Measurements from ENCODE around the gene BPIFA1. TPM values are rescaled to one million over a fixed set of nuclear protein-coding genes. Genes with fewer than 3 reads are reported as not detected.

BPIFA1 gene
- polyA plus RNA-seq (2012; rRNA removed) = not detected in 2 replicates
- polyA plus RNA-seq (2012; cell fraction: cytosol; rRNA removed) = not detected in 2 replicates
- polyA plus RNA-seq (2012; cell fraction: nucleus; rRNA removed) = not detected in 2 replicates

- no peaks in the 10 kb centered on the region for H3K9me2 ChIP-seq
- no peak within 1 kb of the TSS for H3K4me2 ChIP-seq
- CTCF ChIA-PET = interaction anchor here (0.6 to 1.1 kb wide), 2 partner anchors 27 to 1044 kb away, joined by 3 read pairs; no protein-coding TSS in a partner anchor
- H2AFZ ChIP-seq (ENCODE audit: low read depth) = no peak within 1 kb of the TSS
- H3K79me2 ChIP-seq (ENCODE audit: insufficient read depth) = no peaks in the 10 kb centered on the region
- TF ChIP-seq SMC3 (IDR thresholded peaks at IDR 0.05; ENCODE audit: low read depth, low read length) (no peak), TCF12 (IDR thresholded peaks at IDR 0.05) (no peak), REST (IDR thresholded peaks at IDR 0.05; ENCODE audit: low read depth, low read length) (no peak), FOXJ3 (CRISPR knock-in tag; IDR thresholded peaks at IDR 0.05) (no peak), IRF3 (IDR thresholded peaks at IDR 0.05; ENCODE audit: low read depth, low read length) (no peak), CTCF (IDR thresholded peaks at IDR 0.05) (no peak), RXRA (IDR thresholded peaks at IDR 0.05; ENCODE audit: borderline replicate concordance, low read depth) (no peak), GABPA (IDR thresholded peaks at IDR 0.05; ENCODE audit: low read depth) (no peak), JUND (IDR thresholded peaks at IDR 0.05) (no peak), NFIC (IDR thresholded peaks at IDR 0.05; ENCODE audit: borderline replicate concordance) (no peak), EP300 (IDR thresholded peaks at IDR 0.05; ENCODE audit: borderline replicate concordance in 1 of 2, low read depth in 1 of 2, low read length in 1 of 2) (no peak), POLR2AphosphoS5 (IDR thresholded peaks at IDR 0.05; ENCODE audit: low read depth, low read length) (no peak), SIN3A (IDR thresholded peaks at IDR 0.05; ENCODE audit: borderline replicate concordance, low read depth, low read length) (no peak), USF2 (IDR thresholded peaks at IDR 0.05; ENCODE audit: borderline replicate concordance, low read depth, low read length) (no peak), GATA2 (CRISPR knock-in tag; IDR thresholded peaks at IDR 0.05) (no peak), PBX3 (IDR thresholded peaks at IDR 0.05) (no peak), ZBTB33 (IDR thresholded peaks at IDR 0.05; ENCODE audit: borderline replicate concordance, low read depth) (no peak)
- H3F3A ChIP-seq (replicated peaks; ENCODE audit: insufficient read depth) = no peaks in the 10 kb centered on the region
- WGBS (ENCODE audit: low lambda C conversion rate) = 7% methylated on average over 5 of the region's 5 CpGs
- DNase-seq = no peak
- no peaks in the 10 kb centered on the region for H3K9me3 ChIP-seq
- no peak within 1 kb of the TSS for H3K4me3 ChIP-seq (ENCODE audit: low read depth in 2 of 2, low read length in 1 of 2)
- H3K27ac ChIP-seq (ENCODE audit: low read depth in 2 of 2, low read length in 1 of 2) = no peak within 1 kb of the TSS
- H3K9ac ChIP-seq = no peak within 1 kb of the TSS
- no peaks in the 10 kb centered on the region for H3K36me3 ChIP-seq (replicated peaks in 1 of 2; ENCODE audit: control insufficient read depth in 1 of 2, insufficient read depth in 2 of 2, low read length in 1 of 2)
- H4K20me1 ChIP-seq (ENCODE audit: insufficient read depth) = no peaks in the 10 kb centered on the region
- POLR2A ChIA-PET = no interaction called here
- H3K4me1 ChIP-seq (ENCODE audit: control insufficient read depth in 1 of 2, insufficient read depth in 2 of 2, low read depth in 1 of 2, low read length in 1 of 2) = no peaks in the 10 kb centered on the region
- H3K27me3 ChIP-seq (ENCODE audit: insufficient read depth) = peaks cover 22% of the 10 kb centered on the region; the same call in 1 of the 2 replicates
Measured at GRCh38 chr20:33235696-33236095, at the start of gene BPIFA1. Gene BPIFA1 (plus strand): TSS chr20:33235996. CDS start chr20:33237712, 1,716 bp downstream.
